Measurements from ENCODE around the gene PTPRN2.

Gene PTPRN2

DNA sequence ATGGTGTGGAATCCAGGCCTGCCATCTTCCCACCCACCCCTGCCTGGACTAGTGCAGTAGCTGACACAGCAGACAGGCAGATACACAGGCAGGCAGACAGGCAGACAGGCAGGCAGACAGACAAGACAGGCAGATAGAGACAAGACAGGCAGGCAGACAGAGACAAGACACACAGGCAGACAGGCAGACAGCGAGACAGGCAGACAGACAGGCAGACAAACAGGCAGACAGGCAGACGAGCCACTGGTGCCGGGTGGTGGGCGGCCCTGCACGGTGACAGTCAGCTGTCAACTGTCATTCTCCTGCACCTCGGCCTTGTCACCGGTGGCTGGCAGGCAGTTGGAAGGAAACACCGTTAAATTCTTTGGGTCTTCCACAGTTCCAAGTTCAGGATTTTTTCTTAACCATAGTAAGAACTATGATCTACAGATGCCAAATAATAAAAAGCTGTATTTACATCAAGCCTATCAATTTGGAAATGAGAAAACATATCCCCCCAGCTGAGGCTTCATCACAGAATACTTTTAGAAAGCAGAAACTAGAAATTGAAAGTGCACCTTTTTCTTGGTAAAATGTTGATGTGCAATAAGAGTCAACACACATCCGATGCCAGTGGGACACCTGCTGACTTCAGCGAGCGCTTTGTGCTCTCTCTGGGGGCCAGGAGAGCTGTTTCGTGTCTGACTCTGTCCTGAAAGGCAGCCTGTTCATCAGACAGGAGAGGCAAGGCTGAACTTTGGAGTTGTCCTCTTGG is 1000.4 kb downstream of the PTPRN2 start:
- no peak overlapping the region for H3K4me3 ChIP-seq (ENCODE audit: low read length)
- TF ChIP-seq, protein P1, sequence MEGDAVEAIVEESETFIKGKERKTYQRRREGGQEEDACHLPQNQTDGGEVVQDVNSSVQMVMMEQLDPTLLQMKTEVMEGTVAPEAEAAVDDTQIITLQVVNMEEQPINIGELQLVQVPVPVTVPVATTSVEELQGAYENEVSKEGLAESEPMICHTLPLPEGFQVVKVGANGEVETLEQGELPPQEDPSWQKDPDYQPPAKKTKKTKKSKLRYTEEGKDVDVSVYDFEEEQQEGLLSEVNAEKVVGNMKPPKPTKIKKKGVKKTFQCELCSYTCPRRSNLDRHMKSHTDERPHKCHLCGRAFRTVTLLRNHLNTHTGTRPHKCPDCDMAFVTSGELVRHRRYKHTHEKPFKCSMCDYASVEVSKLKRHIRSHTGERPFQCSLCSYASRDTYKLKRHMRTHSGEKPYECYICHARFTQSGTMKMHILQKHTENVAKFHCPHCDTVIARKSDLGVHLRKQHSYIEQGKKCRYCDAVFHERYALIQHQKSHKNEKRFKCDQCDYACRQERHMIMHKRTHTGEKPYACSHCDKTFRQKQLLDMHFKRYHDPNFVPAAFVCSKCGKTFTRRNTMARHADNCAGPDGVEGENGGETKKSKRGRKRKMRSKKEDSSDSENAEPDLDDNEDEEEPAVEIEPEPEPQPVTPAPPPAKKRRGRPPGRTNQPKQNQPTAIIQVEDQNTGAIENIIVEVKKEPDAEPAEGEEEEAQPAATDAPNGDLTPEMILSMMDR (conservative IDR thresholded peaks at IDR 0.05; ENCODE audit: low read length), result no peak
- DNase-seq (ENCODE audit: low read depth), result no peak

DNA sequence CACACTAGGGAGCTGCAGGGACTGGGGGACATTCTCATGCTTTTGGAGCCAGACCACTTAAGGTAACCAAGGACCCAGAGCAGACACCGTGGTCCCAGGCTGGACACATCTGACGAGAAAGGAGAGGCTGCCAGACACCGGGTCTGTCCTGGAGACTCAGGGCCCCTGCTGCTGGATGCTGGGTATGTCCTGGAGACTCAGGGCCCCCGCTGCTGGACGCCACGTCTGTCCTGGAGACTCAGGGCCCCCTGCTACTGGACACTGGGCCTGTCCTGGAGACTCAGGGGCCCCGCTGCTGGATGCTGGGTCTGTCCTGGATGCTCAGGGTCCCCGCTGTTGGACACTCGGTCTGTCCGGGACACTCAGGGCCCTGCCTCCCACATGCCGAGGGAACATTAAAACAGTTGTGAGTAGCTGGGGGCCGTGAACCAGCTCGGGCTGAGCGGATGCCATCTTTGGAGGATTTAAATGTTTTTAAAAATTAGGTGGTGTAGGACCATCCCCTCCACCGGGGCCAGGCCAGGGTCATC is 1001.1 kb downstream of the PTPRN2 start:
- no peak overlapping the region for H3K4me3 ChIP-seq (ENCODE audit: low read length)
- TF ChIP-seq, protein P1 (conservative IDR thresholded peaks at IDR 0.05; ENCODE audit: low read length), result no peak
- DNase-seq (ENCODE audit: low read depth), result no peak

DNA sequence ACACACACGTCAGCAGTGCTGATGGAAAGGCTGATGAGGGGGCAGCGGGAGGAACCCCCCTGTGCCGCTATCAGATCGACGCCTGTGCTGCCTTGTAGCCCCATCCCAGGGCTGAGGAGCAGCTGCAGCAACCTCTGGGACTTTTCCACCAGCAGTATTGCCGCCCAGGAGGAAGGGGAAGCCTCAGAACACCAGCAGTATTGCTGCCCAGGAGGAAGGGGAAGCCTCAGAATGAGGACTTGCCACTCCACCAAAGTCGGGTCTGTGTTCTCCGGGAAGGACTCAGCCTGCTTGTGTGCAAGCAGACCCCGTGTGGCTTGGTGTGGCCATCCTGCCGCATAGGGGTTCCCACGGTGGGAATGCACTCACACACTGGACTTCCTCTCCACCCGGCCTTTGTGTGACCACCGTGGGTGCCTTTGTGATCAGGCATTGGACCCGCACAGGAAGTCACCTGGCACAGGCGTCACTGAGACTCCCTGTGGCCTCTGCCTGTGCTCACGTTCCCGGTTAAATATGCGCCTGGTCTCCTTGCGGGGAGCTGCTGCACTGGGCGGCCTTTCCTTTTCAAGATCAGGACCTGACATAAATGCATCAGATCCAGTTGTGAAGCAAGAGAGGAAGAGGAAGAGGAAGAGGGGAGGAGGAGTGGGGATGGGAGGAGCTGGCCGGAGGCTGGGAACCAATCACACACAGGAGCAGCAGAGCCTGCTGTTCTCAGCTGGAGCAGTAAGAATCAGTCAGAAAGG is 1002.3 kb downstream of the PTPRN2 start:
- no peak for DNase-seq (ENCODE audit: low read depth)
- no peak overlapping the region for H3K4me3 ChIP-seq (ENCODE audit: low read length)
- TF ChIP-seq, protein P1 (conservative IDR thresholded peaks at IDR 0.05; ENCODE audit: low read length), result no peak

DNA sequence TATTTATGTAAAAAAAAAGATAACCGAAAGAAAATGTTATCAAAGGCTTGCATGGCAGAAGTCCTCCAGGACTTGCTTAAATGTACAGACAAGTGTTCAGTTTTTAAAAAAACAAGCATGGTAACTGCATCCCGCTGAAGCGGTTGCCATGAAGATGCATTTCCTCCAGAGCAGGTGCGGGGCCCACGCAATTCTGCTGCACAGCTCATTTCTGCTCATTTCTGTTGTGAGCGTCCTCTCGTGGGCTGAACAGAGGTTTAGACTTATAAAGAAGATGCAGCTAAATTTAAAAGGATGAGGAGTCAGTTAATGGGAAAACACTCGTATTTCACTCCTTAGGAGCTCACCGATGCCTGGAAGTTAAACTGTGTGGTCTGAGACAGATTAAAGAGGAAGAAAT is 1003.2 kb downstream of the PTPRN2 start:
- TF ChIP-seq, protein P1 (conservative IDR thresholded peaks at IDR 0.05; ENCODE audit: low read length), result no peak
- DNase-seq (ENCODE audit: low read depth), result no peak
- H3K4me3 ChIP-seq (ENCODE audit: low read length), result no peak overlapping the region

DNA sequence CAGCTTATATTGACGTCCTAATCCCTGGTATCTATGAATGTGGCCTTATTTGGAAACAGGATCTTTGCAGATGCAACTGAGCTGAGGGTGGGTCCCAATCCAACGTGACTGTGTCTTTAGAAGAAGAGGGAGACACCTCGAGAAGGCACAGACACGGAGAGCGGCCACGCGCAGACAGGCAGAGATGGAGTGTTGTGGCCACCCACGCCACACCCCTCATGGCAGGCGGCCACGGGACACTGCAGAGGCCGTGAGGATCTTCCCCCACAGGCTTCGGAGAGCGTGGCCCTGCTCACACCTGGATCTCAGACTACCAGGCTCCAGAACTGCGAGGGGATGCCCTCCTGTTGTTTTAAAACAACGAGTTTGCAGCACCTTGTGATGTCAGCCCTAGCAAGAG is 1005.9 kb downstream of the PTPRN2 start:
- TF ChIP-seq, protein P1 (conservative IDR thresholded peaks at IDR 0.05; ENCODE audit: low read length), result no peak
- no peak for DNase-seq (ENCODE audit: low read depth)
- no peak overlapping the region for H3K4me3 ChIP-seq (ENCODE audit: low read length)

DNA sequence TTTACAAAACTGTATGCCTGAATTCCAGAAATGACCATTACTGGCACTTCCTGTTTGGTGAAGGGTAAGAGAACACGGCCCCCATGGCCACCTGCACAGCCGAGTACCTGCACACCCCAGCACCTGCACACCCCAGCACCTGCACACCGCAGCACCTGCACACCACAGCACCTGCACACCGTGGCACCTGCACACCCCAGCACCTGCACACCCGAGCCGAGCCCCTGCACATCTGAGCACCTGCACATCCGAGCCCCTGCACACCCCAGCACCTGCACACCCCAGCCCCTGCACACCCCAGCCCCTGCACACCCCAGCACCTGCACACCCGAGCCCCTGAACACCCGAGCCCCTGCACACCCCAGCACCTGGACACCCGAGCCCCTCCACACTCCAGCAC is 1007.3 kb downstream of the PTPRN2 start:
- TF ChIP-seq, protein P1 (conservative IDR thresholded peaks at IDR 0.05; ENCODE audit: low read length), result no peak
- DNase-seq (ENCODE audit: low read depth), result no peak
- no peak overlapping the region for H3K4me3 ChIP-seq (ENCODE audit: low read length)

All from AG10803 (cell line).